VCaP (cell line): ENCODE results near the gene SLC2A9.

Source experiments
- H3K27ac ChIP-seq: fragments of 450-650 bp; 2 replicates; pipeline ENCODE4 v1.5.1; 2017
- TF ChIP-seq, protein P1 (sequence below): fragments of 450-650 bp; conservative IDR thresholded peaks from 2 replicates; pipeline ENCODE4 v1.5.1; 2017; ENCODE audit warnings: mild to moderate bottlenecking, moderate library complexity

SLC2A9 gene

GRCh38 chr4:9894644-9895332 lies 126.5 kb downstream of the SLC2A9 start:
- H3K27ac ChIP-seq: no peak overlapping the region
- TF ChIP-seq, protein P1, sequence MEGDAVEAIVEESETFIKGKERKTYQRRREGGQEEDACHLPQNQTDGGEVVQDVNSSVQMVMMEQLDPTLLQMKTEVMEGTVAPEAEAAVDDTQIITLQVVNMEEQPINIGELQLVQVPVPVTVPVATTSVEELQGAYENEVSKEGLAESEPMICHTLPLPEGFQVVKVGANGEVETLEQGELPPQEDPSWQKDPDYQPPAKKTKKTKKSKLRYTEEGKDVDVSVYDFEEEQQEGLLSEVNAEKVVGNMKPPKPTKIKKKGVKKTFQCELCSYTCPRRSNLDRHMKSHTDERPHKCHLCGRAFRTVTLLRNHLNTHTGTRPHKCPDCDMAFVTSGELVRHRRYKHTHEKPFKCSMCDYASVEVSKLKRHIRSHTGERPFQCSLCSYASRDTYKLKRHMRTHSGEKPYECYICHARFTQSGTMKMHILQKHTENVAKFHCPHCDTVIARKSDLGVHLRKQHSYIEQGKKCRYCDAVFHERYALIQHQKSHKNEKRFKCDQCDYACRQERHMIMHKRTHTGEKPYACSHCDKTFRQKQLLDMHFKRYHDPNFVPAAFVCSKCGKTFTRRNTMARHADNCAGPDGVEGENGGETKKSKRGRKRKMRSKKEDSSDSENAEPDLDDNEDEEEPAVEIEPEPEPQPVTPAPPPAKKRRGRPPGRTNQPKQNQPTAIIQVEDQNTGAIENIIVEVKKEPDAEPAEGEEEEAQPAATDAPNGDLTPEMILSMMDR: no peak

DNA sequence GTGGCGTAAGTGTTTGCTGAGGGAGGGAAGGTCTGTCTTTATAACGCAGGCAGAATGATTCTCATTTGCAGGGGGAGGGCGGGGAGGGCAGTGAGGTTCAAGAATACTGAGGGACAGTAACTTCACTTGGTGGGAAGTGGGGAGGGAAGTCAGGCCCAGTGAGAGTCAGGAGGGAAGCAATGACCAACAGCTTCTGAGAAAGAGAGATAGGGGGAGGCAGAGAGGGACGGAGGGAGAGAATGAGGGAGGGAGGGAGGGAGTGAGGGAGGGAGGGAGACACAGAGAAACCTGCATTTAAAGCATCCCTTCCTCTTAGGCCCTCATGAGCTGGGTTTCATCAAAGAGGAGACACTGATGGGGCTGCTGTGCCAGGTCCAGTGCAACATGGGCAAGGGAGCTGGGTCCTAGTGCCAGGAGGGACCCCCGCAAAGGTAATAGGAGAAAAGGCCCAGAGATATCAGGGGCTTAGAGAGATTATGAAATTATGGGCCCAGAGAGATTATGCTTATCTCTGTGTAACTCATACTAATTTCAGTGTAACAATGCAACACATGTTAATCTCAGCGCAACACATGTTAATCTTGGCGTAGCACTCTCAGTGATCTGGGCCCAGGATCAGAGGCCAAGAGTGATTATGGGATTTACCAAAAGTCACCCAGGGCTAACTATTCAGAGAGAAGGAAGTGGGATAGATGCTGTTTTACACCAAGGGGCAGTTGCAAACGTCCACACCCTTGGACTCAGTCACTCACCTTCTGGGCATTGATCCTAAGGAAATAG lies 127.8 kb downstream of the SLC2A9 start:
- TF ChIP-seq, protein P1: no peak

GRCh38 chr4:9891740-9892139 lies 129.6 kb downstream of the SLC2A9 start:
- TF ChIP-seq, protein P1: no peak
- H3K27ac ChIP-seq: no peak overlapping the region

More for the DNA sequence above, 127.8 kb downstream of the SLC2A9 start:
- no peak overlapping the region for H3K27ac ChIP-seq

DNA sequence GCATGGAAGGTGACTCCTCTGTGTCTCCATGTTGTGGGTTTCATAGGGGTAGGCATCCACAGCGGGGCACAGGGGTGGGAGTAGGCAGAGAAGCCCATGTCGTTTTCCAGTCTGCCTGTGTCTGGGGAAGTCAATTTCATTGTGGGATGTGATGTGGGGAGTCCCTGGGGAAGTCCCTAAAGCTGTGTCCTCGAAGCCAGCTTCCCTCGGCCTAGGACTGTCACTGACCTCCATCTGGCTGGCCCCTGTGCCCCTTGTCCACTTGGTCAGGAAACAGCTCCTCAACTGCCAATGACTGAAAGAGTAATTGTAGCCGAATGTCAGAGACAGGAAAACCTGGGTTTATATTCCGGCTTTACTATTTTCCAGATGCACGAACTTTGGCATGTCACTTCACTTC lies 130.2 kb downstream of the SLC2A9 start:
- TF ChIP-seq, protein P1: no peak
- H3K27ac ChIP-seq: no peak overlapping the region

DNA sequence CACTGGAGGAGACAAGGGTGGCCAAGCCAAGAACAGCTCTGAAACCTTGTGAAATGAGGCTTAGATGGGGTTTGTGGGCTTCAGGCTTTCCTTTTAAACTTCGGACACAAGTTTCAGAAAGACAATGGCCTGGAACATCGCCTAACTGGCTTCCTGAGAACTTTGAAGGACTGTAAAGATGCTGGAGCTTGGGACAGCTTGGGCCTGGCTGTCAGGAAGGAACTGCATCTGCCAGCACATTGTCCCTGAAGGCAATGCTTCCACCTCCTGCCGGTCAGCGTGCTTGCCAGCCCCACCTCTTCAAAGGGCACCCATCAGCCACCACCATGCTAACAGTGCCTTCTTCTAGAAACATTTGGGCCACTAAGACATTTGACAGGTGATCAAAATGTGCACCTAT lies 132.0 kb downstream of the SLC2A9 start:
- H3K27ac ChIP-seq: no peak overlapping the region
- TF ChIP-seq, protein P1: no peak

DNA sequence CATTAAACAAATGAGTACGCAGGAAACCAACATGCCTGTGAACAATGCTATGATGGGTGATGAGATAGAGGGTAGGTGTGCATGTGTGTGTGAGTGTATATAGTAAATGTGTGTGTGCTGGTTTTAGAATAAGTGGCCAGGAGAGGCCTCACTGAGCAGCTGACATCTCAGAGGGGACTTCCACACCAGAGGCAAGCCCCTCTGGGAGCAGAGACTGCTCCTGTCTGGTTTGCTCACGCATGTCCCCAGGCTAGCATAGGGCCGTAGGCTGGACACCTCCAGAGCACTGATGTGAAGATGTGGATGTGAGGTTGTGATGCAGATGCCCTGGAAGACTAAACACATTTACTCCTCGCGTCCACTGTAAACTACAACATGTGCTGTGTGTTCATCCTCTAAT lies 135.3 kb downstream of the SLC2A9 start:
- no peak overlapping the region for H3K27ac ChIP-seq
- TF ChIP-seq, protein P1: no peak

GRCh38 chr4:9880406-9881197 lies 140.7 kb downstream of the SLC2A9 start:
- TF ChIP-seq, protein P1: no peak
- H3K27ac ChIP-seq: peak overlapping the region; percentile 52; the same call in 1 of the 2 replicates
